ACHN (cell line): ENCODE results near the gene FNDC10.

Experiments
- DNase-seq: peaks from one replicate; pipeline ENCODE4 v3.0.0-alpha.2; 2015
- in situ Hi-C: cut with HindIII; loops from 2 replicates; pipeline ENCODE4 v1.10.0; 2017; ENCODE audit warnings: low sequenced_read_pairs, low pct_ligation_motif_present, low pct_unique_long_range_greater_than_20kb

FNDC10 gene

GRCh38 chr1:1582585-1583346 is 17.2 kb downstream of the FNDC10 start:
- in situ Hi-C loops = no loop called here

GRCh38 chr1:1578371-1578940 is 21.5 kb downstream of the FNDC10 start:
- in situ Hi-C loops = no loop called here
- no peak for DNase-seq

More at GRCh38 chr1:1582585-1583346, 17.2 kb downstream of the FNDC10 start:
- DNase-seq = no peak

- in situ Hi-C loops = no loop called here
- DNase-seq = no peak
These were observed 22.4 kb downstream of the FNDC10 start for GRCh38 chr1:1577367-1578011.

DNA sequence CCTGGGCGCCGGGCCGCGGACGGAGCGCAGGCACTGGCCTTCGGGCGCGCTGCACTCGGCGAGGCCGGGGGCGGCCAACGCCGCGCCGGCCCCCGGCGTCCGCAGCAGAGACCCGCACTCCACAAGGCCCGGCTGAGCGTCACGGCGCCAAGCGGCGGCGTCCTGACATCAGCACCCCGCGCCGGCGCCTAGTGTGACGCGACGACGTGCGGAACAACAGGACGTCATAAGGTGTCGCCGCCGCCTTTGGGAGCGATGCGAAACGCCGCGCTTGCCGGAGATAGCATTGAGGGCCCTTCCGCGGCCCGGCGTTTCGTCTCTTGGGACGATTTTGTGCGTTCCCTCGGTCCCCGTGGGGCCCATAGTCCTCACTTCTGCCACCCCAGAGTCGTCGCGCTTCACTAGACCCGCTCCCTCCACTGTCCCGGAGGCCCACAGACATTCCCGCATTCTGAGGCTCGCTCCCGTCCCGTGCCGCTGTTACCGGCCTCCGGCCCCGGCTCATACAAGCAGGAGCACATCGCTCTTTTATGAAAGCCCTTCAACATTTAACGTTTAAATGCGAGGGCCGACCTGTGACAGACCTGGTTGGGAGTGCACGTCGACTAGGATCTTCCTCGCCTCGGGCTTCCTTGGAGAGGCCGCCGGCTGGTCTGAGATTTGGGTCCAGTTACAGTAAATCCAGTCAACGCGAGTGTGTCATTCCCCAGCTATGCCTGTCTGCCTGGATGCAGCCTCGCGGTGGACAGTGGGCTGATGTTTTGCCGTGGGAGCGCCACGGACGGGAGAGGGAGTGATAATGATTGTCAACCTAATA is 25.0 kb downstream of the FNDC10 start, which contains the start of gene SSU72:
SSU72 (minus strand) TSS at position 143 of the 817 bp plus-strand sequence. CDS start 306 bp downstream, outside the sequence.
- peak; percentile 90 for DNase-seq

DNA sequence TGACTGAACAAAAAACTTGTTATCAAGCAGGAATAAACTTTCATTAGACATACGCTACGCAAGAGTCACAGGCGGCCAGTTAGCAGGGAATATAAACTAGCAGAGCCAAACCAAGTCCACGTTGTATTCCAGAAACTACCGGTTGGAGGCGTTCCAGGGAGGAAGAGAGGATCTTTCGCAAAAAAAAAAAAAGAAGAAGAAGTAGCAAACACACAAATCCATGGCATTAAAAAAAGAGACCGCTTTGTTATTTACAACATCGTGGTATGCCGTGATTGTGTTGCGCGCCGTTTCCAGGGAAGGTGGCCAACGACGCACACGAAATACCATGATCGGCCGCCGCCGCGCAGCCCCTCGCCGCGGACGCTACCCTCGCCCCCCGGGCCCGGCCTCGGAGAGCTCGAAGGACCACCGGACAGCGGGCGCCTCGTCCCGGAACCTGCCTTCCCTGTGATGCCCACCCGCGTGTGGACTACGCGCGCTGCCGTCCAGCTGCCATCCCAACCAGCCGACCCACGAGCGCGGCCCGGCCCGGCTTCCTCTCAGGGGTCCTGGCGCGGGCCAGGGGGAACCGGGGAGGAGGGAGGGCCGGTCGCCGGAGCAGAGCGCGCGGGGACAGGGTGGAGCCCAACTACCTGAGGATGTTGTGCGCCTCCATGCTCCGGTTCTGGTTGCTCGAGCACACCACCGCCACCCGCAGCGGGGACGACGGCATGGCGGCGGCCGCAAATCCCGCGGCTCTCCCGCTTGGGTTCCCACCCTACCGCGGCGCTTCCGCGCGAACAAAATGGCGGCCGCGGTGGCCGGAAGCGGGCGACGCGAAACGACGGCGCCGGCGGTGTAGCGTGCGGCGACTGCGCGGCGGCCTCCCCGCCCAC is 25.9 kb downstream of the FNDC10 start:
- DNase-seq = peak; percentile 74
- in situ Hi-C loops = no loop called here

More for the DNA sequence above, 25.0 kb downstream of the FNDC10 start, which contains the start of gene SSU72:
- in situ Hi-C loops = no loop called here

GRCh38 chr1:1569341-1569740 is 30.6 kb downstream of the FNDC10 start:
- no peak for DNase-seq
- in situ Hi-C loops = no loop called here

DNA sequence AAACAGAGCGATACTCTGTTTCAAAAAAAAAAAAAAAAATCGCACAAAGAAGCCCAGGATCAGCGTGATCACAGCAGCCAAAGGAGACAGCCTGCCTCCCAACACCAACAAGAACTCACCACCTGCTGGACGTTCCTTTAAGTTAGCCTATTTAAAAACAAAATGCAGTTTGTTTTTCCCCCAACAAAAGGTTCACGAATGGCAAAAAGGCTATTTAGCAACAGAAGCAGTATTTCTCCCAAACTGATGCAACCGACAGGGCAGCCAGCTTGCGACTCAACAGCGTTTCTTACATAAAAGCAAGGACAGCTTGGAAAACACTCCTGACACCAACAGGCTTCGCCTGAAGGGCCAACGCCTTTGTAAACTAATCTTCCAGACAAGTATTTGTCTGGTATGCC is 32.0 kb downstream of the FNDC10 start:
- in situ Hi-C loops = no loop called here
- no peak for DNase-seq

- in situ Hi-C loops = no loop called here
These were observed 32.6 kb downstream of the FNDC10 start for GRCh38 chr1:1567152-1567875.

GRCh38 chr1:1565340-1565739 is 34.6 kb downstream of the FNDC10 start:
- in situ Hi-C loops = no loop called here

More at GRCh38 chr1:1567152-1567875, 32.6 kb downstream of the FNDC10 start:
- no peak for DNase-seq

GRCh38 chr1:1564268-1564667 is 35.7 kb downstream of the FNDC10 start:
- DNase-seq = no peak
- in situ Hi-C loops = no loop called here

More at GRCh38 chr1:1565340-1565739, 34.6 kb downstream of the FNDC10 start:
- no peak for DNase-seq

DNA sequence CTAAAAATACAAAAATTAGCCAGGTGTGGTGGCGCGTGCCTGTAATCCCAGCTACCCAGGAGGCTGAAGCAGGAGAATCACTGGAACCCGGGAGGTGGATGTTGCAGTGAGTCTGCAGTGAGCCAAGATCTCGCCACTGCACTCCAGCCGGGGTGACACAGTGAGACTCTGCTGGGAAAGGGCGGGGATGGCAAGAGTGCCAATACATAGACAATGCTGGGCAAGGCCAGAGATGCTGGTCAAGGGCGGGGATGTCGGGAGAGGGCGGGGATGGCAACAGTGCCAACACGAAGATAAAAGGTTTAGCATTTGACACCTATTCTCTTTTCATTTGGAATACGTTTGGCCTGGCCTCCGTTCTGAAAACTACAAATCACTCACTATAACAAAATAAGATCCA is 36.2 kb downstream of the FNDC10 start:
- in situ Hi-C loops = no loop called here
- DNase-seq = no peak

DNA sequence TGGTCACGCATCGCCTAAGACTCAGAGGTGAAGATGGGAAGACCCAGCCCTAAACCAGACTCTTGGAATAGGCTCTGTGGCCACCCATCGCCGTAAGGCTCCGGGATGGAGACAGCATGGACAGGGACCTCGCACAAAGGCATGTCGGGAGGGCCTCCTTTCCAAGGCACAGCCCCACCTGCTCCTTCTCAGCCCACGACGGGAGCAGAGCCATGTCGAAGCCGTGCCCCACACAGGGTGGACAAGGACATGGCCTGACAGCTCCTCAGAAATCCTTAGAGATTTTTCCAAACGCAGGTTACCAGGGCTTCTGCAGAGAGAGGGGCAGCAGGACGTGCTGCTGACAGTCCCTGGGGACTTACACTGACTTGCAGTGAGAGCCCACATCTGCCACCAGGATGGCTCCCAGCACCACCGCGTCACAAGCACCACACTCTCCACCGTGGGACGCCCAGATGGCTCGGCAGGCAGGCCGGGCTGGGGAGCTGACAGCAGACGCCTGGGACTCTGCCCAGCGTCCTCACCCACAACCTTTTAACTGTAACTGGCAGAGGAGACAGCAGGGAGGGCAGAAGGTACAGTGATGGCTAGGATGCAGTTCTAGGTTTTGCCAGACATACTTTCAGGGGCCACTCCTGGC is 37.3 kb downstream of the FNDC10 start:
- in situ Hi-C loops = no loop called here

DNA sequence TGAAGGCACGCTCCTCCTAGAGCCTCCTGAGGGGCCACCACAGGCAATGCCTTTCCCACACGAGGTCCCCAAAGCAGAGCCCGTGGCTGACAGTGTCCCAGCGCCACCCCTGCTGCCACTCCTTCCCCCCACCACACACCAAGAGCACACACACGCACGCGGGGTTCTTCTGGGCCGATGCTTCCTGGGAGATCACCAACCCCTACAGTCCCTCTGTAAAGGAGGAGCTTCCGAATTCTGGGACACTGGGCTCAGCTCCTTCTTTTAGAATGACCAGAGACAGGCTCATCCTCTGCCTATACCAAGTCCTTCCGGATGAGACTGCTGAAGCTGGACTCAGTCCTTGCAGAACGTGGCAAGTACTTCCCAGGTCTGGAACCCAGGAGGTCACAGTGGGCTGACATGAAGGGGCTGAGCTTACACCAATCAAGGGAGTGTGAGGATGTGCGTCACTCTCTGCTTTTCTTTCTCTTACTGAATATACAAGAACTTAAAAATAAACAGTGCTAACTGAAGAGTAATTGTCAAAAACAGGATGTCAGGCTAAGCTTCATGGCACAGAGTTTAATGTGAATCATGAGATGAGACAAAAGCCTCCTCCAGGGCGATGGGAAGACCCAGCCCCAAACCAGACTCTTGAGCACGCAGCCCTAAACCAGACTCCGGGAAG is 38.0 kb downstream of the FNDC10 start:
- in situ Hi-C loops = no loop called here
- DNase-seq = no peak

More for the DNA sequence above, 37.3 kb downstream of the FNDC10 start:
- no peak for DNase-seq

- in situ Hi-C loops = no loop called here
These were observed 39.8 kb downstream of the FNDC10 start for GRCh38 chr1:1560178-1560577.

GRCh38 chr1:1559066-1559465 is 40.9 kb downstream of the FNDC10 start:
- in situ Hi-C loops = no loop called here
- DNase-seq = no peak

More at GRCh38 chr1:1560178-1560577, 39.8 kb downstream of the FNDC10 start:
- no peak for DNase-seq

DNA sequence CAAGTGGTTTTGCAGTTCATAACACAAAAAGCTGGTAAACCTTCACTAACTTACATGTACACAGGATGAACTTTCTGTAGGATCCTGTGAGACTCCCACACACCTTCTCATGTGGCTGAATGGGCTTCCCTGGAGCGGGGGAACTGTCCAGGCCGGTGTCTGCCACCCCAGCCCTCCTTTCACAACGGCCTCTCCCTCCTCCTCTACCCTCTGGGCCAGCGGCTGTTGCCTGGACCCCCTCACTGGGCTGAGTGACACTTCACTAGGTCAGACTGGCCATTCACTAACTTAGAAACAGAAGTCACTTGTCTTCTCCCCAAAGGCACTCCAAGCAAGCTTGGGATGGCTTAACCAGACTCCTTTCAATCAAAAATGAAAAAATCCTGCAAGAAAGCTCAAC is 41.3 kb downstream of the FNDC10 start:
- DNase-seq = no peak
- in situ Hi-C loops = no loop called here
